ENCODE results near the gene HOATZ. TPM values are rescaled to one million over a fixed set of nuclear protein-coding genes. Genes with fewer than 3 reads are reported as not detected.

HOATZ gene
- total and polyA plus RNA-seq, 2 donors (not counting 3 experiments of a cell fraction or from before 2014, with no cell fraction given) = not detected

- CTCF ChIA-PET = interaction anchor here (1.4 to 3.3 kb wide), 2 partner anchors 9 to 11 kb away, joined by 4 to 15 read pairs; no protein-coding TSS in a partner anchor
These were observed 35.7 kb downstream of the HOATZ start for GRCh38 chr11:111550258-111550657.

More at GRCh38 chr11:111550258-111550657, 35.7 kb downstream of the HOATZ start:
- dilution Hi-C loops (cut with MboI; ENCODE audit: extremely low pct_ligation_motif_present, low sequenced_read_pairs) = no loop called here
- H3K4me1 ChIP-seq (ENCODE audit: control insufficient read depth, extremely low read depth, insufficient read depth, low read length) = no peaks in the 10 kb centered on the region
- no peak overlapping the region for H3K4me3 ChIP-seq (replicated peaks in 1 of 3; ENCODE audit: insufficient read depth in 1 of 3, low read depth in 1 of 3, low read length in 3 of 3)
- no peak overlapping the region for H3K4me2 ChIP-seq (ENCODE audit: insufficient read depth, low read length)
- no peak overlapping the region for H2AFZ ChIP-seq (ENCODE audit: low read depth, low read length)
- H3K36me3 ChIP-seq (ENCODE audit: control insufficient read depth in 2 of 2, extremely low read depth in 1 of 2, insufficient read depth in 2 of 2, low read length in 2 of 2) = no peaks in the 10 kb centered on the region
- H3K9me1 ChIP-seq (replicated peaks; ENCODE audit: control insufficient read depth, extremely low read depth, insufficient read depth, low read length) = no peaks in the 10 kb centered on the region
- no peaks in the 10 kb centered on the region for H3K79me2 ChIP-seq (ENCODE audit: control insufficient read depth, insufficient read depth, low read length)
- no peak for FAIRE-seq
- peaks cover 15 to 22% of the 10 kb centered on the region in 2 experiments for H3K27me3 ChIP-seq (ENCODE audit: control insufficient read depth in 2 of 2, insufficient read depth in 2 of 2, low read length in 2 of 2)
- no TSS peak for BruUV-seq (replicated peaks)
- intact Hi-C loops (cut with micrococcal nuclease) = no loop called here
- no peaks in the 10 kb centered on the region for H3K9me3 ChIP-seq (replicated peaks; ENCODE audit: control insufficient read depth, insufficient read depth, low read length)
- DNase-seq (ENCODE audit: low read depth, low spot score) = no peak
- no peak for TF ChIP-seq JUN (IDR thresholded peaks at IDR 0.05; ENCODE audit: borderline replicate concordance, insufficient read depth, insufficient read length, low read depth)
- no peak for TF ChIP-seq MAX (IDR thresholded peaks at IDR 0.05; ENCODE audit: insufficient read depth, insufficient read length)
- TF ChIP-seq EZH2 (IDR thresholded peaks at IDR 0.05; ENCODE audit: borderline replicate concordance, low read depth, low read length, severe bottlenecking) = no peak
- no peak for TF ChIP-seq FOS (IDR thresholded peaks at IDR 0.05; ENCODE audit: borderline replicate concordance, insufficient read depth, low read length)
- no peak for TF ChIP-seq CTCF (IDR thresholded peaks at IDR 0.05; ENCODE audit: extremely low read depth in 1 of 2, insufficient read depth in 1 of 2, low read depth in 1 of 2, low read length in 2 of 2)
- no peak for TF ChIP-seq POLR2AphosphoS5 (IDR thresholded peaks at IDR 0.05; ENCODE audit: insufficient read depth, low read depth, low read length)
- TF ChIP-seq MYC (IDR thresholded peaks at IDR 0.05; ENCODE audit: low read depth, low read length) = no peak
- TF ChIP-seq GATA2 (IDR thresholded peaks at IDR 0.05; ENCODE audit: insufficient read depth, insufficient read length, low read depth, low read length) = no peak
- no peak for TF ChIP-seq POLR2A (IDR thresholded peaks at IDR 0.05; ENCODE audit: low read depth, low read length)
- POLR2A ChIA-PET = no interaction called here
- H4K20me1 ChIP-seq (replicated peaks; ENCODE audit: control insufficient read depth, extremely low read depth, insufficient read depth, low read length) = no peaks in the 10 kb centered on the region
- no peak overlapping the region for H3K27ac ChIP-seq (ENCODE audit: insufficient read depth, low read depth, low read length)
- no peak overlapping the region for H3K9ac ChIP-seq (replicated peaks; ENCODE audit: extremely low read depth, insufficient read depth, low read length)
